Caco-2 (cell line): ENCODE data around the gene WNT5A. TPM values are rescaled to one million over a fixed set of nuclear protein-coding genes. Genes with fewer than 3 reads are reported as not detected.

Source experiments
- BruUV-seq: library from RNA; stranded (reverse); fragments of 400-500 nt; replicated peaks from 2 replicates; lab custom pipeline; 2021; lab: Mats Ljungman, UMichigan
- CTCF ChIA-PET: fragments of 300-600 bp; sonication (Branson Sonifier 250); formaldehyde crosslinking; loops from one replicate; lab custom pipeline; 2022; ENCODE audit warnings: antibody characterized with exemption; lab: Charles Lee
- POLR2A ChIA-PET: fragments of 300-600 bp; sonication (Branson Sonifier 250); formaldehyde crosslinking; loops from one replicate; lab custom pipeline; 2022; ENCODE audit warnings: antibody characterized with exemption; lab: Charles Lee
- DNase-seq, 2 experiments: peaks; one replicate each; pipeline versions ENCODE4 v3.0.0 to v3.0.0-alpha.2; 2020 to 2022
- H3K27me3 ChIP-seq: replicated peaks from 2 replicates; pipeline ENCODE4 v1.6.0; 2011; ENCODE audit warnings: low read length; ENCODE audit not compliant: control insufficient read depth, insufficient read depth
- H3K36me3 ChIP-seq: 2 replicates; pipeline ENCODE4 v1.5.1; 2011; ENCODE audit warnings: low read length; ENCODE audit not compliant: control insufficient read depth, insufficient read depth
- H3K4me1 ChIP-seq: fragments of 250-450 bp; sonication (Bioruptor Pico); 2 replicates; pipeline ENCODE4 v1.5.1; 2020; ENCODE audit warnings: mild to moderate bottlenecking
- H3K4me3 ChIP-seq: 2 replicates; pipeline ENCODE4 v1.5.1; 2011; ENCODE audit warnings: low read depth, mild to moderate bottlenecking, control low read depth, low read length
- H3K9me3 ChIP-seq: fragments of 250-450 bp; sonication (Bioruptor Pico); 2 replicates; pipeline ENCODE4 v1.5.1; 2020; ENCODE audit warnings: mild to moderate bottlenecking, moderate library complexity
- H3K27ac Mint-ChIP-seq: one replicate; pipeline ENCODE4 v1.8.0; 2022; ENCODE audit warnings: mixed read lengths; ENCODE audit not compliant: unreplicated experiment
- H3K27me3 Mint-ChIP-seq: one replicate; pipeline ENCODE4 v1.8.0; 2022; ENCODE audit warnings: mixed read lengths; ENCODE audit not compliant: insufficient read depth, unreplicated experiment
- H3K36me3 Mint-ChIP-seq: one replicate; pipeline ENCODE4 v1.8.0; 2022; ENCODE audit warnings: mild to moderate bottlenecking, mixed read lengths; ENCODE audit not compliant: insufficient read depth, unreplicated experiment
- H3K4me1 Mint-ChIP-seq: one replicate; pipeline ENCODE4 v1.8.0; 2022; ENCODE audit warnings: low read depth, mixed read lengths; ENCODE audit not compliant: unreplicated experiment
- H3K4me3 Mint-ChIP-seq: one replicate; pipeline ENCODE4 v1.8.0; 2022; ENCODE audit warnings: mild to moderate bottlenecking, moderate library complexity, mixed read lengths; ENCODE audit not compliant: unreplicated experiment
- H3K9me3 Mint-ChIP-seq: one replicate; pipeline ENCODE4 v1.8.0; 2022; ENCODE audit warnings: mixed read lengths; ENCODE audit not compliant: unreplicated experiment
- intact Hi-C: fragments of 100-400 bp; cut with micrococcal nuclease; formaldehyde crosslinking; loops from one replicate; pipeline ENCODE4 v1.10.0; 2022; ENCODE audit not compliant: unreplicated experiment
- total RNA-seq: library from RNA; stranded (reverse); gene quantifications from 2 replicates; pipeline ENCODE4 v1.2.3, GENCODE V29; 2022
- TF ChIP-seq, protein P1 (sequence below), 2 experiments: fragments of 200-600 bp in 1 of 2; IDR thresholded peaks; 1 replicate in 1 of 2; 2 replicates in 1 of 2; pipeline versions ENCODE4 v1.5.1 to v1.8.0; 2011 to 2022; ENCODE audit warnings: antibody characterized with exemption in 1 of 2, control low read depth in 1 of 2, inconsistent platforms in 1 of 2, low read depth in 1 of 2, low read length in 1 of 2, mild to moderate bottlenecking in 1 of 2, moderate library complexity in 1 of 2; ENCODE audit not compliant: insufficient read depth in 1 of 2, severe bottlenecking in 1 of 2, unreplicated experiment in 1 of 2

Gene WNT5A
- total RNA-seq, 1 experiment from 2014 or later: 8.8 TPM

DNA sequence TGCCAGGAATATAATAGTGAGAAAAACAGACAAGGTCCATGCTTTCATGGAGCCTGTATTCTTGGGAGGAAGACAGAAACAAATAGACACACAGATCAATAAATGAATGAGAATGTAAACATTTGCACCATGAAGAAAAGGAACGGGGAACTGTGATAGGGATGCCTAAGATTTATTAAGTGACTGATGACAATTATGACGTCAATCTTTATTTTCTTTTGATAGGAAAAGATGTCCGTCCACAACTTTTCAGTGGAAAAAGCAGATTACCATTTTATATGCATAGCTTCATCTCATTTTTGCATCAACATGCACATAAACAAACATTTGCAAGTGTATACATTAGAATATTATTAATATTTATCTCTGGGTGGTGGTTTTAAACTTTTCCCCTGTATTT, 27.9 kb upstream of the WNT5A start:
- CTCF ChIA-PET: no interaction called here

DNA sequence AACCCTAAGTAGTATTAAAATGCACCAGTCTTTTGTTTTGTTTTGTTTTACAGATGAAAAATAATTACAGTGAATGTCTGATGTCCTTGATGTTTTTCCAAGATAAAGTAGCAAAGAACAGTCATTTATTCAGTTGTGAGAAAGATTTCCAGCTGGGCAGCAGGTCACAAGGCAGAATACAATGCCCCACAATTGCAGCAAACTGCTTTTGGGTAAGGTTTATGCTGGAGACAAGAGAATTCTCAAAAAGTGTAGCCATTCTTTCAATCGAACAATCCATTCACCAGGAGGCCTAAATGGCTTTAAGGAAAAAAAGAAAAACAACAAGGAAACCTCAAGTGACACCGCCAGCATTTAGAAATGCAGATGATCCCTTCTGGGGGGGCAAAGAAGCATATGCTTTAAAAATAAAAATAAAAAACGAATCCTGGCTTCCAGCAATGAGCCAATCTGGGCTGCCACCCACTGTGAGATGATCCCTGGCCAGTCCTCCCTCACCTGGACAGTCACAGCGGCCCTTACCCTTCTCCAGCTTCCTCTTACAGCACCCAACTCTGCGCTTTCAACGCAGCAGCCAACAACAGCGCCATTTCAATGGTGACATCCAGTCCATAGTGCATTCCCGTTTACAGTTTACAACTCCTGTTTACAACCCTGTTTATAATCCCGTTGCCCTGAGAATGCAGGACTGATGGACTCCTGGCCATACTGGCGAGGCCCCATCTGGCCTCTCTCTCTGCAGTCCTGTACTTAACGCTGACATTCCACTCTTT, 25.7 kb upstream of the WNT5A start:
- Histone ChIP-seq H3K4me1 (no peaks in the 10 kb centered on the region), H3K27me3 (no peaks in the 10 kb centered on the region), H3K36me3 (no peaks in the 10 kb centered on the region), H3K4me3 (no peak overlapping the region), H3K9me3 (no peaks in the 10 kb centered on the region)
- intact Hi-C loops: no loop called here
- H3K27me3 Mint-ChIP-seq: no peaks in the 10 kb centered on the region
- no peaks in the 10 kb centered on the region for H3K4me1 Mint-ChIP-seq
- no peaks in the 10 kb centered on the region for H3K9me3 Mint-ChIP-seq
- H3K36me3 Mint-ChIP-seq: no peaks in the 10 kb centered on the region
- CTCF ChIA-PET: no interaction called here
- TF ChIP-seq, protein P1, sequence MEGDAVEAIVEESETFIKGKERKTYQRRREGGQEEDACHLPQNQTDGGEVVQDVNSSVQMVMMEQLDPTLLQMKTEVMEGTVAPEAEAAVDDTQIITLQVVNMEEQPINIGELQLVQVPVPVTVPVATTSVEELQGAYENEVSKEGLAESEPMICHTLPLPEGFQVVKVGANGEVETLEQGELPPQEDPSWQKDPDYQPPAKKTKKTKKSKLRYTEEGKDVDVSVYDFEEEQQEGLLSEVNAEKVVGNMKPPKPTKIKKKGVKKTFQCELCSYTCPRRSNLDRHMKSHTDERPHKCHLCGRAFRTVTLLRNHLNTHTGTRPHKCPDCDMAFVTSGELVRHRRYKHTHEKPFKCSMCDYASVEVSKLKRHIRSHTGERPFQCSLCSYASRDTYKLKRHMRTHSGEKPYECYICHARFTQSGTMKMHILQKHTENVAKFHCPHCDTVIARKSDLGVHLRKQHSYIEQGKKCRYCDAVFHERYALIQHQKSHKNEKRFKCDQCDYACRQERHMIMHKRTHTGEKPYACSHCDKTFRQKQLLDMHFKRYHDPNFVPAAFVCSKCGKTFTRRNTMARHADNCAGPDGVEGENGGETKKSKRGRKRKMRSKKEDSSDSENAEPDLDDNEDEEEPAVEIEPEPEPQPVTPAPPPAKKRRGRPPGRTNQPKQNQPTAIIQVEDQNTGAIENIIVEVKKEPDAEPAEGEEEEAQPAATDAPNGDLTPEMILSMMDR (IDR thresholded peaks at IDR 0.05; ENCODE audit: insufficient read depth in 1 of 2, low read depth in 1 of 2, low read length in 1 of 2, severe bottlenecking in 1 of 2, unreplicated experiment in 1 of 2): no peak
- no peak for DNase-seq
- no TSS peak for BruUV-seq
- H3K27ac Mint-ChIP-seq: no peak overlapping the region
- POLR2A ChIA-PET: no interaction called here
- no peak overlapping the region for H3K4me3 Mint-ChIP-seq

More for the DNA sequence above, 27.9 kb upstream of the WNT5A start:
- DNase-seq: no peak
- no peaks in the 10 kb centered on the region for H3K4me1 ChIP-seq
- H3K9me3 Mint-ChIP-seq: no peaks in the 10 kb centered on the region
- intact Hi-C loops: no loop called here
- no peaks in the 10 kb centered on the region for H3K27me3 Mint-ChIP-seq
- TF ChIP-seq, protein P1 (IDR thresholded peaks at IDR 0.05; ENCODE audit: insufficient read depth in 1 of 2, low read depth in 1 of 2, low read length in 1 of 2, severe bottlenecking in 1 of 2, unreplicated experiment in 1 of 2): no peak
- no peaks in the 10 kb centered on the region for H3K36me3 ChIP-seq
- H3K27me3 ChIP-seq: no peaks in the 10 kb centered on the region
- H3K4me1 Mint-ChIP-seq: no peaks in the 10 kb centered on the region
- no peak overlapping the region for H3K4me3 Mint-ChIP-seq
- POLR2A ChIA-PET: no interaction called here
- BruUV-seq: no TSS peak
- H3K27ac Mint-ChIP-seq: no peak overlapping the region
- H3K4me3 ChIP-seq: no peak overlapping the region
- no peaks in the 10 kb centered on the region for H3K36me3 Mint-ChIP-seq
- no peaks in the 10 kb centered on the region for H3K9me3 ChIP-seq

DNA sequence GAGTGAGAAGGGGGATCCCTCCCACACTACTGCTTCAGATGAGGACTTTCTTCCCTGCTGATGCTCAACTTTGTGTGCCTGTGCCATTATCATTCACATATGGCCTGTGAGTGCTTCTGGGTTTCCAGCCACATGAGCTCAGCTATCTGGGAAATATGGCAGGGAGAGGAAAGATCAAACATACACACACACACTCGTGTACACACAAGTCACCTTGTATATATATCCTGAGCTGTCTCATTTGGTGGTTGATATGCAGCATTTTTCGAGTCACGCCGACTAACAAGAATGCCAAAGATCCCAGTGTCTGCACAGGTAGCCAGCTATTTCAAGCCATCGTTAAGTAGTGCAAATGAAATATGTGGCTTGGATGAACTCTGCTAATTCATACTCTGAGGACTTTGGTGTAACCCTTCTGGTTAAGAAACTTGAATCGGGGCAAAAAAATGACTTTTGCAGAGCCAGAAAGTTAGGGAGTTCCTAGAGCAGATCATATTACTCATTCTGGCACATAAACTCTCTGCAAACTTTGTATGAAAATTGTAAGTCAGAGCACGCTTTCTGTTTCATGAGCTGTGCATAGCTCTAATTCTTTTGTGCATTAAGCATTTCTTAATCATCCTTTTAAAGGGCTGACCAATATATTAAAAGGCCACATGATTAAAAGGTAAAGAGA, 24.9 kb upstream of the WNT5A start:
- Histone ChIP-seq H3K27me3 (no peaks in the 10 kb centered on the region), H3K9me3 (no peaks in the 10 kb centered on the region), H3K4me1 (no peaks in the 10 kb centered on the region), H3K36me3 (no peaks in the 10 kb centered on the region), H3K4me3 (no peak overlapping the region)
- Mint-ChIP-seq H3K9me3 (no peaks in the 10 kb centered on the region), H3K4me1 (no peaks in the 10 kb centered on the region), H3K4me3 (no peak overlapping the region), H3K27me3 (no peaks in the 10 kb centered on the region), H3K36me3 (no peaks in the 10 kb centered on the region), H3K27ac (no peak overlapping the region)
- no TSS peak for BruUV-seq
- no peak for DNase-seq
- POLR2A ChIA-PET: no interaction called here
- CTCF ChIA-PET: no interaction called here
- intact Hi-C loops: no loop called here
- TF ChIP-seq, protein P1 (IDR thresholded peaks at IDR 0.05; ENCODE audit: insufficient read depth in 1 of 2, low read depth in 1 of 2, low read length in 1 of 2, severe bottlenecking in 1 of 2, unreplicated experiment in 1 of 2): no peak
